MM.1S (cell line): ENCODE data around the gene CD4.
A peak's percentile ranks its signal among the peaks of the same experiment; 100 is the strongest.

ENCODE experiments used
- DNase-seq: peaks from one replicate; pipeline ENCODE4 v3.0.0-alpha.2; 2015
- H2AFZ ChIP-seq: fragments of 300-600 bp; sonication (generic); 2 replicates; pipeline ENCODE4 v1.6.0; 2016; ENCODE audit warnings: antibody characterized with exemption, low read length
- H3F3A ChIP-seq: fragments of 300-600 bp; sonication (generic); 2 replicates; pipeline ENCODE4 v1.6.1; 2016; ENCODE audit warnings: mild to moderate bottlenecking, antibody characterized with exemption, low read length, moderate library complexity, mixed read lengths; ENCODE audit not compliant: insufficient read depth
- H3K27ac ChIP-seq: fragments of 300-600 bp; sonication (generic); 2 replicates; pipeline ENCODE4 v1.5.1; 2016; ENCODE audit warnings: mild to moderate bottlenecking, low read length
- H3K27me3 ChIP-seq: fragments of 300-600 bp; sonication (generic); replicated peaks from 2 replicates; pipeline ENCODE4 v1.6.0; 2016; ENCODE audit warnings: low read length; ENCODE audit not compliant: insufficient read depth
- H3K36me3 ChIP-seq: fragments of 300-600 bp; sonication (generic); replicated peaks from 2 replicates; pipeline ENCODE4 v1.6.1; 2016; ENCODE audit warnings: mild to moderate bottlenecking, low read length, mixed read lengths; ENCODE audit not compliant: insufficient read depth
- H3K4me1 ChIP-seq: fragments of 300-600 bp; sonication (generic); 2 replicates; pipeline ENCODE4 v1.6.1; 2016; ENCODE audit warnings: low read length, mixed read lengths
- H3K4me2 ChIP-seq: fragments of 300-600 bp; sonication (generic); 2 replicates; pipeline ENCODE4 v1.6.0; 2016; ENCODE audit warnings: low read depth, low read length
- H3K4me3 ChIP-seq: fragments of 300-600 bp; sonication (generic); 2 replicates; pipeline ENCODE4 v1.5.1; 2016; ENCODE audit warnings: low read length, mixed read lengths
- H3K79me2 ChIP-seq: fragments of 300-600 bp; sonication (generic); 2 replicates; pipeline ENCODE4 v1.6.1; 2016; ENCODE audit warnings: mixed run types, low read length, mixed read lengths
- H3K9ac ChIP-seq: fragments of 300-600 bp; sonication (generic); 2 replicates; pipeline ENCODE4 v1.6.1; 2016; ENCODE audit warnings: low read length, mixed read lengths
- H3K9me2 ChIP-seq: fragments of 300-600 bp; sonication (generic); replicated peaks from 2 replicates; pipeline ENCODE4 v1.6.1; 2016; ENCODE audit warnings: mild to moderate bottlenecking, low read length, mixed read lengths; ENCODE audit not compliant: insufficient read depth
- H3K9me3 ChIP-seq: fragments of 300-600 bp; sonication (generic); replicated peaks from 2 replicates; pipeline ENCODE4 v1.6.1; 2016; ENCODE audit warnings: mild to moderate bottlenecking, low read length, mixed read lengths; ENCODE audit not compliant: insufficient read depth
- H4K20me1 ChIP-seq: fragments of 300-600 bp; sonication (generic); 2 replicates; pipeline ENCODE4 v1.6.1; 2016; ENCODE audit warnings: mild to moderate bottlenecking, low read length, moderate library complexity, mixed read lengths; ENCODE audit not compliant: insufficient read depth
- CTCF ChIP-seq: fragments of 300-600 bp; sonication (generic); IDR thresholded peaks from 2 replicates; pipeline ENCODE4 v1.5.1; 2016; ENCODE audit warnings: antibody characterized with exemption, low read length, mixed read lengths
- EZH2 ChIP-seq: fragments of 300-600 bp; sonication (generic); optimal IDR thresholded peaks from 2 replicates; pipeline ENCODE3; 2017; ENCODE audit warnings: low read depth, mild to moderate bottlenecking, antibody characterized with exemption, low read length, mixed read lengths
- EZH2phosphoT487 ChIP-seq: fragments of 300-600 bp; sonication (generic); IDR thresholded peaks from 2 replicates; pipeline ENCODE4 v1.6.1; 2018; ENCODE audit warnings: antibody characterized with exemption, low read length

CD4 gene

GRCh38 chr12:6824085-6824775, 34.9 kb downstream of the CD4 start:
- H3K4me2 ChIP-seq: no peak overlapping the region
- no peak overlapping the region for H3K9ac ChIP-seq
- peaks cover 93% of the 10 kb centered on the region for H3K27me3 ChIP-seq
- H4K20me1 ChIP-seq: no peaks in the 10 kb centered on the region
- H3K9me2 ChIP-seq: no peaks in the 10 kb centered on the region
- TF ChIP-seq EZH2phosphoT487: no peak
- TF ChIP-seq CTCF: no peak
- TF ChIP-seq EZH2: no peak
- no peak overlapping the region for H3K27ac ChIP-seq
- peaks cover 4% of the 10 kb centered on the region; the same call in 1 of the 2 replicates for H3K4me1 ChIP-seq
- no peaks in the 10 kb centered on the region for H3K36me3 ChIP-seq
- H3K79me2 ChIP-seq: no peaks in the 10 kb centered on the region
- no peaks in the 10 kb centered on the region for H3K9me3 ChIP-seq
- H3K4me3 ChIP-seq: no peak overlapping the region
- no peak overlapping the region for H2AFZ ChIP-seq
- DNase-seq: no peak
- H3F3A ChIP-seq: no peaks in the 10 kb centered on the region

DNA sequence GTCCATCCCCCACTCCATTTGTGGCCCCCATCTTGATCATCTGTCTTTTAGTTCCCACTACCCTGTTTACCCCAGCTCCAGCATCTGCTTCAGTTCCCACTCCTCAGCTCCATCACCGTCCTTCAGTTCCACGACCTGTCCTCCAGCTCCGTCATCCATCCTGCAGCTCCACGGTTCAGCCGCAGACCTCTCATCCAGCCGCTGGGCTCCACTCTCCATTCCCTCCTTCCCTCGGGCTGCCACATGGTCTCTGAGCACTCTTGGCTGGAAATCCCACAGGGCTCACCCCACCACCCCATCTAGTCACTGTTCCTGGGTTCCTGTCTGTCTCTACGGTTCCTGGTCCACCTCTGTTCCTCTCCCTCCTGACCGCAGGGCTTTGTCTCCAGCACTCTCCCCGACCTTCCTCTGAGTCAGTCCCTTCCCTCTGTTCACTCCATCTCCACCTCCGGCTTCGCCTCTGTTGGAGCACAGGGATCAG, 35.6 kb downstream of the CD4 start:
- Histone ChIP-seq H3K27me3 (peaks cover 93% of the 10 kb centered on the region), H3K4me2 (peak overlapping the region; percentile 13; the same call in 1 of the 2 replicates), H3K9me3 (no peaks in the 10 kb centered on the region), H3F3A (no peaks in the 10 kb centered on the region), H3K4me1 (peaks cover 4% of the 10 kb centered on the region; the same call in 1 of the 2 replicates), H3K9ac (no peak overlapping the region), H3K4me3 (no peak overlapping the region), H4K20me1 (no peaks in the 10 kb centered on the region), H2AFZ (no peak overlapping the region), H3K36me3 (no peaks in the 10 kb centered on the region), H3K27ac (no peak overlapping the region), H3K79me2 (no peaks in the 10 kb centered on the region), H3K9me2 (no peaks in the 10 kb centered on the region)
- TF ChIP-seq EZH2phosphoT487: no peak; the same call in 1 of the 2 replicates
- no peak for TF ChIP-seq EZH2
- TF ChIP-seq CTCF: no peak
- no peak for DNase-seq

GRCh38 chr12:6825398-6826124, 36.2 kb downstream of the CD4 start:
- Histone ChIP-seq H3K36me3 (no peaks in the 10 kb centered on the region), H3K4me1 (peaks cover 4% of the 10 kb centered on the region; the same call in 1 of the 2 replicates), H2AFZ (no peak overlapping the region), H3K4me3 (no peak overlapping the region), H3K4me2 (peak overlapping the region; percentile 13; the same call in 1 of the 2 replicates), H4K20me1 (no peaks in the 10 kb centered on the region), H3K27ac (no peak overlapping the region), H3K9me2 (no peaks in the 10 kb centered on the region), H3F3A (no peaks in the 10 kb centered on the region), H3K27me3 (peaks cover 93% of the 10 kb centered on the region), H3K9ac (no peak overlapping the region), H3K79me2 (no peaks in the 10 kb centered on the region), H3K9me3 (no peaks in the 10 kb centered on the region)
- peak; percentile 63 for DNase-seq
- TF ChIP-seq CTCF: peak; percentile 87
- no peak for TF ChIP-seq EZH2
